RWPE2 (cell line): ENCODE data around the gene TPT1.

Experiments
- ATAC-seq: fragments of 200-7000 bp; cut with Tn5 transposase; 3 replicates; pipeline ENCODE4 v1.9.1; 2021; ENCODE audit warnings: low read depth
- DNase-seq: peaks from one replicate; pipeline ENCODE4 v3.0.0-alpha.2; 2020; ENCODE audit warnings: low spot score
- H3K27ac ChIP-seq: fragments of 450-650 bp; 2 replicates; pipeline ENCODE4 v1.5.1; 2017; ENCODE audit warnings: mild to moderate bottlenecking; ENCODE audit not compliant: poor library complexity, severe bottlenecking
- H3K27me3 ChIP-seq: fragments of 250-450 bp; sonication (Bioruptor Pico); 2 replicates; pipeline ENCODE4 v1.5.1; 2021; ENCODE audit warnings: mild to moderate bottlenecking, moderate library complexity; ENCODE audit not compliant: insufficient read depth, poor library complexity, severe bottlenecking
- H3K36me3 ChIP-seq: fragments of 250-450 bp; sonication (Bioruptor Pico); 2 replicates; pipeline ENCODE4 v1.5.1; 2020; ENCODE audit warnings: low read depth, mild to moderate bottlenecking, moderate library complexity
- H3K4me1 ChIP-seq: fragments of 250-450 bp; sonication (Bioruptor Pico); 2 replicates; pipeline ENCODE4 v1.5.1; 2021; ENCODE audit warnings: mild to moderate bottlenecking, moderate library complexity; ENCODE audit not compliant: insufficient read depth, poor library complexity, severe bottlenecking
- H3K4me3 ChIP-seq: fragments of 250-450 bp; sonication (Bioruptor Pico); 2 replicates; pipeline ENCODE4 v1.5.1; 2021; ENCODE audit warnings: mild to moderate bottlenecking, moderate library complexity; ENCODE audit not compliant: severe bottlenecking
- H3K9me3 ChIP-seq: fragments of 250-450 bp; sonication (Bioruptor Pico); 2 replicates; pipeline ENCODE4 v1.5.1; 2021; ENCODE audit warnings: mild to moderate bottlenecking, moderate library complexity; ENCODE audit not compliant: severe bottlenecking
- TF ChIP-seq, protein P1 (sequence below): fragments of 450-650 bp; IDR thresholded peaks from one replicate; pipeline ENCODE4 v1.5.1; 2017; ENCODE audit warnings: mild to moderate bottlenecking, moderate library complexity; ENCODE audit not compliant: poor library complexity, severe bottlenecking

The TPT1 gene

DNA sequence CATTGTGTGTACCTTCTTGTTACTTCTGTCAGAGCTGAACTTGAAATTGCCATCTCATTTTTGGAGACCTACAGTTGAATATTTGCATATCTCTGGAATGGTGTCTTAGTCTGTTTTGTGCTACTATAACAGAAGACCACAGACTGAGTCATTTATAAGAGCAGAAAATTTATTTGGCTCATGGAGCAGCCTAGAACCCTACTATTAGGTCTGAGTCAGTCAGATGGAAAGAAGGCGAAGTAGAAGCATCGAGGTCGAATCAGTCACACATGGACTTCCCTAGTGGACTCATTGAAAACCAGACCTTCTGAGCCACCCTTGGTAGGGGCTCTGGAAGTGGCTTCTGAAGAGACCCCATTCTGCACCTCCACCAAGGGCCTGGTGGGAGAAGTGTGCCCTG is 33.9 kb upstream of the TPT1 start:
- TF ChIP-seq, protein P1, sequence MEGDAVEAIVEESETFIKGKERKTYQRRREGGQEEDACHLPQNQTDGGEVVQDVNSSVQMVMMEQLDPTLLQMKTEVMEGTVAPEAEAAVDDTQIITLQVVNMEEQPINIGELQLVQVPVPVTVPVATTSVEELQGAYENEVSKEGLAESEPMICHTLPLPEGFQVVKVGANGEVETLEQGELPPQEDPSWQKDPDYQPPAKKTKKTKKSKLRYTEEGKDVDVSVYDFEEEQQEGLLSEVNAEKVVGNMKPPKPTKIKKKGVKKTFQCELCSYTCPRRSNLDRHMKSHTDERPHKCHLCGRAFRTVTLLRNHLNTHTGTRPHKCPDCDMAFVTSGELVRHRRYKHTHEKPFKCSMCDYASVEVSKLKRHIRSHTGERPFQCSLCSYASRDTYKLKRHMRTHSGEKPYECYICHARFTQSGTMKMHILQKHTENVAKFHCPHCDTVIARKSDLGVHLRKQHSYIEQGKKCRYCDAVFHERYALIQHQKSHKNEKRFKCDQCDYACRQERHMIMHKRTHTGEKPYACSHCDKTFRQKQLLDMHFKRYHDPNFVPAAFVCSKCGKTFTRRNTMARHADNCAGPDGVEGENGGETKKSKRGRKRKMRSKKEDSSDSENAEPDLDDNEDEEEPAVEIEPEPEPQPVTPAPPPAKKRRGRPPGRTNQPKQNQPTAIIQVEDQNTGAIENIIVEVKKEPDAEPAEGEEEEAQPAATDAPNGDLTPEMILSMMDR = no peak
- no peak overlapping the region for H3K27ac ChIP-seq
- no peaks in the 10 kb centered on the region for H3K27me3 ChIP-seq
- H3K36me3 ChIP-seq = 0 out of 2 replicates have a peak, but pooled peaks cover 5% of the 10 kb centered on the region
- ATAC-seq (no peak), DNase-seq (no peak)
- H3K9me3 ChIP-seq = no peaks in the 10 kb centered on the region
- no peak overlapping the region for H3K4me3 ChIP-seq
- H3K4me1 ChIP-seq = no peaks in the 10 kb centered on the region

DNA sequence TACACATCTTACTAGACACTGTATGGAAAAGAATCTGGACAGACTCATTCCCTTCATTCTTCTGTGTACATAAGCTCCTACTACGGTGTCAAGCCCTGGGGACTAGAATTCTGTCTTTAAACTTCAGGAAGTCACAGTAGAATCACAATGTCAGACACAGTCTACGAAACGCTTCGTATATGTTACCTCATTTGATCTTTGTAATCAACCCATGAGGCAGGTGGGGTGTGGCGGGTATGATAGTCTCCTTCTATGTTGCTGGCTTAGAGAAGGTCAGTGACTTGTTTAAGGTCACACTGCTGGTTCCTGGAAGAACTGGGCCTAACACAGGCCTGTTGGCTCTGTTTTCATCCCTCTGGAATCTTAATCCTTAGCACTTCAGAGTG is 32.2 kb upstream of the TPT1 start:
- no peak for ATAC-seq
- TF ChIP-seq, protein P1 = no peak
- H3K27me3 ChIP-seq = no peaks in the 10 kb centered on the region
- DNase-seq = no peak
- no peak overlapping the region for H3K4me3 ChIP-seq
- peaks cover 13% of the 10 kb centered on the region for H3K4me1 ChIP-seq
- H3K36me3 ChIP-seq = 0 out of 2 replicates have a peak, but pooled peaks cover 10% of the 10 kb centered on the region
- no peak overlapping the region for H3K27ac ChIP-seq
- H3K9me3 ChIP-seq = no peaks in the 10 kb centered on the region

DNA sequence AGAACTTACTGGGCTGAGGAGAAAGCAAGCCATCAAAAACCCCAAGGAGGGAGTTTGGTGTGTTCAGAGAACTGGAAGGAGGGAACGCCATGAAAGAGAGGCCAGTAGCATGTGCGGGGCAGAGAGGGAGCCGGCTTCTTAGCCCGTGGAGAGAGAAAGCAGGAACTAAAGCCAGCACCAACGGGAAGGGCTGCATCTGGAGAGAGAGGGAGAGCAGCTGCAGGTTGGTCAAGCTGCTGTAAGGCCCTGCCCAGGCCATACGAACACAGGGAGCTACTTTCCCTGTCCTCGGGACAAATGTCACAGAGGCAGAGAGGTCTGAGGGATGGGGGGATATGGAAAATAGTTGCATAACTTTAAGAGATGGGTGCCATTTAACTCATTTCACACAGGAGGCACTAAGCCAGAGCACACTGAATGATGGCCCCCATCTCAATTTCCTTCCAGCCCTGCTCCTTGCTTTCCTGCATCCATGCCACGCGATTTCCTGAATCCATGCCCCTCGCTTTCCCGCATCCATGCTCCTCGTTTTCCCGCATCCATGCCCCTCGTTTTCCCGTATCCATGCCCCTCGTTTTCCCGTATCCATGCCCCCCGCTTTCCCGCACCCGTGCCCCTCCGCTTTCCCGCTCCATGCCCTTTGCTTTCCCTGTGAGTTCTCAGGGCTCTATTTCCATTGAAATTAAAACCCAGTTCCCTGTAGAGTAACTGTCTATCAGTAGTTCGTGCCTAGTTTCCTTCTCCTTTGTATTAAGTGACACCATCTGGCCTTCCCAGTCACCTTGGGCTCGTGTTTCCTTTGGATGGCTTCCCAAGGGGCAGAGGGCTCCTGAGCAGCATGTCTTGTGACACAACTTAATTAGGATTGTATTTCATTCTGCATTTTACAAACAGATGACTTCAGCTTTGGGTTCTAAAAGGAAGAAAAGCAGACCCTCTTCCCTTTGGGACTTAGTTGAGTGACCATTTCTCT is 31.5 kb upstream of the TPT1 start:
- Histone ChIP-seq H3K4me3 (no peak overlapping the region), H3K27ac (no peak overlapping the region), H3K27me3 (no peaks in the 10 kb centered on the region), H3K9me3 (no peaks in the 10 kb centered on the region), H3K4me1 (peaks cover 20% of the 10 kb centered on the region), H3K36me3 (0 out of 2 replicates have a peak, but pooled peaks cover 10% of the 10 kb centered on the region)
- DNase-seq (no peak), ATAC-seq (no peak)
- TF ChIP-seq, protein P1 = no peak

DNA sequence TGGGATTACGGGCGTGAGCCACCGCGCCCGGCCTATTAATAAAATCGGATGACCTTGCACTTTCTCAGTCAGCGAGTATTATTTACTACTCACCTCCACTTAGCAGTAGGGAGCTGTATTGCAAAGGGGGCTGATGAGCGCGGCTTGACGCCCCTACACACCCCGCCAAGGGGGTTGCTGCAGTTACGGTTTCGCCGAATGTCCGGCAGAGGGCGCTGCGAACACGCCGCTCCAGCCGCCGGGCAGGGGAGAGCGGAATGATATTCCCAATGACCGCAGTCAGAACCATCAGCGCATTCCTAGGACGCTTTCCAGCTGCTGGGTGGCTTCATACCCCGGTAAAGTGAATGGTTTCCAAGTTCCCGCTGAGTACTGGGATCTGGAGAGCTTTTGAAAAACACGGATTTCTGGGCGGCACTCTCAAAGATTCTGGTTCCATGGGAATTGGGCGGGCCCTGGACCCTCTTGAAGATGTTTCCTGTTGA is 30.0 kb upstream of the TPT1 start:
- Histone ChIP-seq H3K27ac (no peak overlapping the region), H3K36me3 (0 out of 2 replicates have a peak, but pooled peaks cover 10% of the 10 kb centered on the region), H3K4me1 (peaks cover 28% of the 10 kb centered on the region), H3K9me3 (no peaks in the 10 kb centered on the region), H3K27me3 (no peaks in the 10 kb centered on the region), H3K4me3 (no peak overlapping the region)
- no peak for DNase-seq
- 0 out of 3 replicates have a peak, but pooled peaks have one; percentile 5 for ATAC-seq
- TF ChIP-seq, protein P1 = peak; percentile 81
